NCI-H2227 (cell line): ENCODE data around the gene THSD8.
A peak's percentile ranks its signal among the peaks of the same experiment; 100 is the strongest.

Source experiments
- DNase-seq: peaks from one replicate; lab custom pipeline; 2025; ENCODE audit not compliant: unreplicated experiment; lab: John Stamatoyannopoulos, UW

Gene THSD8

DNA sequence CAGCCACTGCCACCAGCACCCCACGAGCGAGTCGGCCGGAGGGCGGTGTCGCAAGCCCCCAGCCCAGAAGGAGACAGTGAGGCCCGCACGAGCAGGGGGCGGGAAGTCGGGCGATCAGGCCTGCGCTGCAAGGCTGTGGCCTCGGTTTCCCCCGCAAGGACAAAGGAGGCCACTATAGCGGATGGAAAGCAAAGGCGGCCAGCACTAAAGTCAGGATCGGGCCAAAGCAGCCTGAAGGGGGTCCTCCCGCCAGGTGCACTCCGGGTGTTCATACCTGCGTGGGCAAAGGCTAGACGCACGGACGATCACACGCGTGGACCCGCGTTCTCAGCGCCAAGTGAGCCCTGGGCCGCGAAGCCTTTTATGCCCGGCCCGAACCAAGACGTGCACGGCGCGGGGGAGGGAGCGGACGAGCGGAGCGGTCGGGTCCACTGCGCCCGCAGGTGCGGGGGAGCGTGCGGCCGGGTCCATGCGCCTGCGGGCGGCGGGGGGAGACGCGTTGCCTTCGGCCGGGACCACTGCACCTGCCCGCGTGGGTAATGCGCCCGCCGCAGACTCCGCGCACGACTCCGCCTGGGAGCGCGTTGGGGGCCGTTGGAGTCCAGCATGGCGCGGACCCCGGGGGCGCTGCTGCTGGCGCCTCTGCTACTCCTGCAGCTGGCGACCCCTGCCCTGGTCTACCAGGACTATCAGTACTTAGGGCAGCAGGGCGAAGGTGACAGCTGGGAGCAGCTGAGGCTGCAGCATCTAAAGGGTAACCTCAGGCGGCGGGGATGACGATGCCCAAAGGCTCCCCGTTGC is at the start of gene THSD8, which contains the start of gene PRDX2:
Gene THSD8 (plus strand): TSS at position 604 of the 801 bp plus-strand sequence. CDS start 3 bp downstream, at position 607.
Gene PRDX2 (minus strand): TSS at position 335 of the 801 bp plus-strand sequence. CDS start 539 bp downstream, outside the sequence.
- peak; percentile 89 for DNase-seq

DNA sequence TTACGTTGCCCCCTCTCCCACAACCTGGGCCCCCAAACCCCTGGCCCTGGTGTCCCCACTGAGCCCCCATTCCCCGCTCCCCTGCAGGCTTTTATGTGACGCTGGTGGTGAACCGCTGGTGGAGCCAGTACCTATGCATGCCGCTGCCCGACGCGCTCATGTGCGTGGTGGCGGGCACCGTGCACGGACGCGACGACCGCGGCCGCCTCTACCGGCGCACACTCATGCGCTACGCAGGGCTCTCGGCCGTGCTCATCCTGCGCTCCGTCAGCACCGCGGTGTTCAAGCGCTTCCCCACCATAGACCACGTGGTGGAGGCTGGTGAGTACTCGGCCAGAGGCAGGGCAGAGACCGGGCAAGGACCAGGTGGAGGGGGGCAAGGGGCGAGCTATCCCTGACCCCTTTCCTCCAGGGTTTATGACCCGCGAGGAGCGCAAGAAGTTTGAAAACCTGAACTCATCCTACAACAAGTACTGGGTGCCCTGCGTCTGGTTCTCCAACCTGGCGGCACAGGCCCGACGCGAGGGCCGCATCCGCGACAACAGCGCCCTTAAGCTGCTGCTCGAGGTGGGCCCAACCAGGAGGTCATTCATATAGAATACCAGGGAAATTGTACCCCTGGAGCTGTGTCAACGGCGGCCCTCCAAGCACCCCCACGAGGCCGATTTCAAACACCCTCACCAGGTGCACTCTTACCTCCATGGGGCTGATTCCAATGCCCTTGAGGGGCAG is 47.2 kb upstream of the THSD8 start:
- no peak for DNase-seq

DNA sequence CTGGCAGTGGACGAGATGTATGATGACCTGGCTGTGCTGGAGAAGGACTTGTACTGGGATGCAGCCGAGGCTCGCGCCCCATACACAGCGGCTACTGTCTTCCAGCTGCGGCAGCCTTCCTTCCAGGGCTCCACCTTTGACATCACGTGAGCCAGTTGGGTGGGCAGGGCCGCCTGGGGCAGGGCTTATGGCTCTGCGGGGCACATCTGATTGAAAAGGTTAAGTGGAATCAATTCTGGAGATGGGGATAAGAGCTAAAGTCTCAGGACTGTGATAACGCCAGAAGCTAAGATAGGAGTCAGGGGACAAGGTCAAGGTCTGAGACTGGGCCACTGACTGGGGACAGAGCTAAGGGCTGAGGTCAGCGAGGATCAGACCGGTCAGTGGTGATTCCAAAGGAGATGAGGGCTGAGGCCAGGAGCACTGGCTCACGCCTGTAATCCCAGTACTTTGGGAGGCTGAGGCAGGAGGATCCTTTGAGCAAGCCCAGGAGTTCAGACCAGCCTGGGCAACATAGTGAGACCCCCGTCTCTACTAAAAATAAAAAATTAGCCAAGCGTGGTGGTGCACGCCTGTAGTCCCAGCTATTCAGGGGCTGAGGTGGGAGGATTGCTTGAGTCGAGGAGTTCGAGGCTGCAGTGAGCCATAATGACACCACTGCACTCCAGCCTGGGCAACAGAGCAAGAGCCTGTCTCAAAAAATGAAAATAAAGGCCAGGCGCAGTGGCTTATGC is 45.6 kb upstream of the THSD8 start:
- DNase-seq: no peak

DNA sequence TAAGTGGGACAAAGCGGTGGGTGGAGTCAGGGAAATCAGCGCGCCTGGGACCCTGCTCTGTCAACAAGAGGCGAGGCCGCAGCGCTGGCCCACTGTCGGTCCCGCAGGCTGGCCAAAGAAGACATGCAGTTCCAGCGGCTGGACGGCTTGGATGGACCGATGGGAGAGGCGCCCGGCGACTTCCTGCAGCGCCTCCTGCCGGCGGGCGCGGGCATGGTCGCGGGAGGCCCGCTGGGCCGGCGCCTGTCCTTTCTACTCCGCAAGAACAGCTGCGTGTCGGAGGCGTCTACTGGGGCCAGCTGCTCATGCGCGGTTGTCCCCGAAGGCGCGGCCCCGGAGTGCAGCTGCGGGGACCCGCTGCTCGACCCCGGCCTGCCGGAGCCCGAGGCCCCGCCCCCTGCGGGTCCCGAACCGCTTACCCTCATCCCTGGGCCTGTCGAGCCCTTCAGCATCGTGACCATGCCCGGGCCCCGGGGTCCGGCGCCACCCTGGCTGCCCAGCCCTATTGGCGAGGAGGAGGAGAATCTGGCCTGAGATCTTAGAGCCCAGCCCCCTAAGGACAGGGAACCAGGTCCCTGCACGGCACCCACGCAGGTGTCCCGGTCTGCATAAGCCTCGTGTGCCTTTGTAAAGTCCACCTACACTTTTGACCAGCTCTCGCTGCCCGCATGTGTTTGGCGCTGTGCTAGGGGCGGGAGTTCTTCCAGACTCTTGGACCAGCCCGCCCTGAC is 44.2 kb upstream of the THSD8 start:
- peak; percentile 83 for DNase-seq

GRCh38 chr19:12759686-12760085 is 42.2 kb upstream of the THSD8 start:
- DNase-seq: no peak

DNA sequence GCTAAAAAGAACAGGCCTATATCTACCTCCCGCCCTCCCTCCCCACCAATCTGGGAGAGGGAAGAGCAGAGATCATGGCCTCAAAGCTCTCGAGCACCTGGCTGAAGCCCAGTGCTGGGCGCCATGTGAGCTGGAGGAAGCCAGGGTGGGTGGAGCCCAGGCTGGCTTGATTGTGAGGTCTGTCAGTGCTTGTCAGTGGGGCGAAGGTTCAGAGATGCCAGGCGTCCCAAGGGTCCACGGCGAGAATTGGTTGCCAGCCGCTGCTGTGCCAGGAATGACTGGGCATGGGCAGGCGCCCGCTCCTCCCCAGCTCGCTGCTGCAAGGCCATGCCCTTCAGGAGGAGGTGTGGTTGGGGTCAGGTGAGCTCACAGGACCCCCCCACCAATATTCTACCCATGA is 38.8 kb upstream of the THSD8 start:
- DNase-seq: no peak

DNA sequence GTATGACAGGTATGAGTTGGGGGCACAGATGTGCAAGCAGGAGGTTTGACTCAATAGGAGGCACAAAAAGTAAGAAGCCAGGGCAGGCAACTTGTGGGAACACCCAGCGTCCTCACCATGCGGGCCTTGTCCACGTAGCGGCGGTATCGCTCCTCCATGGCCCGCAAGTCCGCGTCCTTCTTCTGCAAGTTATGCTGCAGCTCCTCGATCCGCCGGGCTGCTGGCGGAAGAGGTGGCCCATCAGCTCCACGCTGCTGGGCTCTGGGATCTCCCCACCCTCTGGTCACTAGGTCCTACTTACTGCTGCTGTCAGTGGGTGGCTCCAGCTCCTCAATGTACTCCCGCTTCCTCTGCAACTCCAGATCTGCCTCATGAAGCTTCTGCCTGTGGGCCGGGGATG is 37.2 kb upstream of the THSD8 start:
- no peak for DNase-seq

GRCh38 chr19:12766051-12766521 is 35.8 kb upstream of the THSD8 start:
- no peak for DNase-seq

GRCh38 chr19:12767150-12767549 is 34.7 kb upstream of the THSD8 start:
- no peak for DNase-seq

GRCh38 chr19:12767666-12768065 is 34.2 kb upstream of the THSD8 start:
- no peak for DNase-seq

GRCh38 chr19:12769689-12770088 is 32.2 kb upstream of the THSD8 start:
- no peak for DNase-seq

GRCh38 chr19:12770922-12771321 is 30.9 kb upstream of the THSD8 start:
- DNase-seq: no peak

- no peak for DNase-seq
Observed at GRCh38 chr19:12772323-12772722, 29.5 kb upstream of the THSD8 start.

GRCh38 chr19:12773571-12773970 is 28.3 kb upstream of the THSD8 start:
- no peak for DNase-seq

DNA sequence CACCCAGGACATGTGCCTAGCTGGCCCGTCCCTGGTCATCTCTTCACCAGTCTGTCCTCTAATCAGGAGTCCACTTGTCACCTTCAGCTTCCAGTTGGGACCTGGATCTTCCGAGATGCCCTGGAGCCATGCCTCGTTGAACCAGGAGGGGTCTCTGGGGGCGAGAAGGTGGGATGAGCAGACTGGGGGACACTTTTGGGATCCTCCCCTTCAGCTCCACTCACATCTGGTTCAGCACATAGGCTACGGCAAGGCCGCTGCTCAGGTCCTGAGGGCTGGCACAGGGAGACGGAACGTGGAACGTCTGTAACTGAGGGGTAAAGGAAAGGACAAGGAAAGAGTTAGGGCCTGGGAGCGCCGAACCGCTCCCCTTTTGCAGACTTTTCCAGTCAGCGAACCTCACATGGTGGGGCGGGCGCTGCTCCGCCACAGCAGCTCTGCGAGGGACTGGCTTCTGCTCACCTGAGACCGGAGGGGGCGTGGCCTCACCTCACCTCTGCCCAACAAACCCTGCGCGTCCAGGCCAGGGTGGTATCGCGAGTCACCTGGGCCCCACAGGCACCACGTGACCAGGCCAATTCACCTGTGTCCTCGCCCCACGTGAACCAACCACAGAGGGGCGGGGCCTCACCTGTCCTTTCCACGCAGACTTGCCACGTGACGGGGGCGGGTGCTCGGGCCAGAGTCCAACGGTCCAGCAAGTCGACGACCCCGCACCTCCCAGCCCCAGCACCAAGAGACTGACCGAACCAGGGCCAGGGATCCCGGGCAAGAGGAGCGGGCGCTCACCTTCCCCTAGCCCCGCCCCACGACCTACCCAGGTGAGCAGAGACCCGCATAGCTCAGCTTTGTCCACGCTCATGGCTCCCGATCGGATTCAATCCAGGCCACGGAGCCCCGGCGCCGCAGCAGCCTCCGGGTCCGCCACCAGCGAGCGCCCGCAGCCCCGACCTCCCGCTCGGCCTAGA is 27.0 kb upstream of the THSD8 start, which contains the start of gene HOOK2:
Gene HOOK2 (minus strand): TSS at position 965 of the 968 bp plus-strand sequence. CDS start 103 bp downstream, at position 862.
- peak; percentile 45 for DNase-seq

GRCh38 chr19:12777217-12778016 is 24.5 kb upstream of the THSD8 start:
- peak; percentile 90 for DNase-seq

GRCh38 chr19:12778017-12778904 is 23.6 kb upstream of the THSD8 start:
- DNase-seq: peak; percentile 66

- no peak for DNase-seq
Observed at GRCh38 chr19:12778905-12779161, 23.0 kb upstream of the THSD8 start.
